ENCODE data around the gene LEMD2.

Gene LEMD2

DNA sequence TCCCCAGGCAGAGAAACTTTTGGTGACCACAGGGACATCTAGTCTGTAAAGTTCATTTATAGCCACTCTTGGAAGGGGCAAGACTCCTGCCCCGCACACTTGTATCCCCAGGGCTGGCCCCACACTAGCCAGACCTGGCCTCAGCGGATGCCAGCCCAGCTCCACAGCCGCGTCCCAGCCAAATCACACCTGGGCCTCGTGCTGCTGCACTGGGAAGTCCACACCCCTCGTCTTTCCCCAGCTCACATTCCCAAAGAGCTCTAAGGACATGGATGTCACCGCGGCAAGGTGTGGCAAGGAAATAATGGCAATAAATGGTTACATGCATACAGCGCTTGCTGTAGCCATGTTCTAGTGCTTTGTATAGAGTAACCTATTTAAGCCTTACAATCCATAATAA is 50.8 kb downstream of the LEMD2 start:
- no peaks in the 10 kb centered on the region for H3K36me3 Mint-ChIP-seq
- H3K4me1 Mint-ChIP-seq (ENCODE audit: low read depth): no peaks in the 10 kb centered on the region
- H3K27me3 Mint-ChIP-seq: peaks cover 2% of the 10 kb centered on the region
- no peaks in the 10 kb centered on the region for H3K9me3 Mint-ChIP-seq (ENCODE audit: low read depth)
- no peak overlapping the region for H3K27ac Mint-ChIP-seq
- no peak overlapping the region for H3K4me3 Mint-ChIP-seq

DNA sequence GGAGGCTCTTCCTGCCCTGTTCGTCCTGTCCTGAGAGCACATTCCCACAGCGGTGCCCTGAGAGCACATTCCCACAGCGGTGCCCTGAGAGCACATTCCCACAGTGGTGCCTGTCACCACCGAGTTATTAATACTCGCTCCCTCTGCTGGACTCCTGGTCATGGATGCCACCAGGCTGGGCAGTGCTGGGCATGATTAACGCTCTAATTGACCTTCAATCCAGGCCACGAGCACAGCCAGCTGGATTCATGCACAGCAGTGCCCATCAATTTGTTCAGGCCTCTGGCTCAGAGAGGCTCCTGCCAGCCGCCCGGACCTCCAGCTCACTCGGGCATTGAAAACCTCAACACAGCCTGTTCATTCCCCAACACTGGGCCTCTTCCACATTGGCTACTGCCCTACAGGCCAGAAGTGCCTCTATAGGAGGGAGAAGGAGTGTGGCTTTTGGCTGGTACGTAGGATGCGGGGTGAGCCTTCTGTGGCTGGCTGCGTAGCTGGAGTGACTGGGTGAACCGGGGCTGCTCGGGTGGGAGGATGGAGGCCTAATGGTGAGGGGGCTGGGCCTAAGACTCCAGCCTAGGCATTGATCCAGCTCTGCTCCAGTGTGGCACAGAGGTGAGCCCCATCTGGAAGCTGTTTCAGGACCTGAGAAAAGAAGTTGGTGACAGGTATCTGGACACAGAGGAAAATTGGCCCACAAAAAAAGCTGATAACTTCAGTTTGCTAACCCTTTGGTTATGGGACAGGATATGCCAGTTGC is 51.5 kb downstream of the LEMD2 start:
- Mint-ChIP-seq H3K36me3 (no peaks in the 10 kb centered on the region), H3K4me1 (ENCODE audit: low read depth) (no peaks in the 10 kb centered on the region), H3K9me3 (ENCODE audit: low read depth) (no peaks in the 10 kb centered on the region)

DNA sequence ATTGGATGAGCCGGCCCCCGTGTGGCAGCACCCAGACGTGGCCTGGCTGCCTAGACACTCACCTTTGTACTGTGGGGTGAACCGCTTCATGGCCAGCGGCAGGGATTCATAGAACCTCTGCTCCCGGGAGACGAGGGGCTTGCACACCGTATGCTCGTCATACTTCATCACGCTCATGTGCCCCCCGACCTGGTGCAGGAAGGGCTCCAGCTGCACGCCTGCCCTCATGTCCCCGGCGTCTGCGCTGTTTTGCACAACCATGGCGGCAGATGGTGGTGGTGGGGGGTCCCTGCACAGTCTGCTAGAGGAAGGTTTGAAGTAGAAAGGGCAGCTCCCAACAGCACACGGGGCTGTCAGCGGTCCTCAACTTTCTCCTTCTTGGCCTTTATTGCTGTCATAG is 53.7 kb downstream of the LEMD2 start:
- Mint-ChIP-seq H3K4me3 (no peak overlapping the region), H3K36me3 (no peaks in the 10 kb centered on the region), H3K27me3 (no peaks in the 10 kb centered on the region), H3K27ac (no peak overlapping the region), H3K9me3 (ENCODE audit: low read depth) (no peaks in the 10 kb centered on the region), H3K4me1 (ENCODE audit: low read depth) (no peaks in the 10 kb centered on the region)

More for the DNA sequence above, 51.5 kb downstream of the LEMD2 start:
- no peak overlapping the region for H3K27ac Mint-ChIP-seq
- H3K4me3 Mint-ChIP-seq: no peak overlapping the region
- H3K27me3 Mint-ChIP-seq: no peaks in the 10 kb centered on the region

DNA sequence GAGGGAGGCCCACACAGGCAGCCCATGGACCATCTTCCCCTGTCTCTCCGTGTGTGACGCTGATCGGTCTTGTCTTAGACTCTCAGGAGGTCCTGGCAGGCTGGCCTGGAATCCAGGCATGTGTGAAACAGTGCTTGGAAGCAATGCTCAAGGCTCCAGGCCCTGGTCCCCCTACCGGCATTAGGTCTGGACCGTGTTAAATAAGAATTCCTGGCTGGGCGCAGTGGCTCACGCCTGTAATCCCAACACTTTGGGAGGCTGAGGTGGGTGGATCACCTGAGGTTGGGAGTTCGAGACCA is 55.3 kb downstream of the LEMD2 start:
- H3K4me3 Mint-ChIP-seq: no peak overlapping the region
- no peak overlapping the region for H3K27ac Mint-ChIP-seq
- H3K36me3 Mint-ChIP-seq: no peaks in the 10 kb centered on the region
- no peaks in the 10 kb centered on the region for H3K4me1 Mint-ChIP-seq (ENCODE audit: low read depth)
- H3K27me3 Mint-ChIP-seq: no peaks in the 10 kb centered on the region
- H3K9me3 Mint-ChIP-seq (ENCODE audit: low read depth): no peaks in the 10 kb centered on the region

DNA sequence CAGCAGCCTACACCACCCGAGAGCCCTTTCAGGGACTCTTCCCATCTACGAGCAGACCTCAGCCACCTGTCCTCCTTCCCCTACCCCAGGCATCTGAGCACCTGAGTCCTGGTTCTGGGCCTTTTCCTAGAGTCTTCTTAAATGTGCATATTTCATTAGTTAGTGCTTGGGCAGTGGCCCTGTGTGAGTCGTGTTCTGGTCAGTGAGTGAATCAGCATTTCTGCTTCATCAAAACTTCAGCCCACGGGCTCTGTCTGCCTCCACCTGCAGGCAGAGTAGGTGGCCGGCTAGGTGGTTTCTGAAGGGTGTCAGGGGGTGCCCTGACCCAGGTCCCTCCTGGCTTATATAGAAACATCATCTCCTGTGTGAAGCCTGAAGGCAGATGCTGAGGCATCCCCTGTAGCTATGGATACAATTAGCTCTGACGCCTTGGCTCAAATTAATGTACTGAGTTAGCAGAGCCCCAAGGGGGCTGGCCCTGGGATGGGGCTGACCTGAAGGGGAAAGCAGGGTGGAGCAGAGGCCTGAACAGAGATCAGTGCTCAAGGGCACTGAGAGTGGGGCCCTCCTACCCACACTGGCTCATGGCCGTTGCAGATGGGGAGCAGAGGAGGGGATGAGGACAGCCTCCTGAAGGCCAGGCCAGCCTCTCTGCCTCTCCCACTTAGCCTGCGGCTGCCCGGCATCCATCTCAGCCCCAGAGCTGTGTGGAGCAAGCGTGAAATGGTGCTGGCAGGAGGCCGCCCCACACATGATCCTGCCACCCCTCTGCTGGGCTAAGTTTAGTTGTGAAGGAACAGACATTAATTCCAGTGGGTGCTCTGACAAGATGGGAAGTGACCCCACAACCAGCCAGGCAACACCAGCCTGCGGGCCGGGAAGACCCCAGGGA is 55.9 kb downstream of the LEMD2 start:
- H3K27me3 Mint-ChIP-seq: no peaks in the 10 kb centered on the region
- no peaks in the 10 kb centered on the region for H3K36me3 Mint-ChIP-seq
- H3K9me3 Mint-ChIP-seq (ENCODE audit: low read depth): no peaks in the 10 kb centered on the region
- H3K4me3 Mint-ChIP-seq: no peak overlapping the region
- H3K27ac Mint-ChIP-seq: no peak overlapping the region
- H3K4me1 Mint-ChIP-seq (ENCODE audit: low read depth): no peaks in the 10 kb centered on the region

DNA sequence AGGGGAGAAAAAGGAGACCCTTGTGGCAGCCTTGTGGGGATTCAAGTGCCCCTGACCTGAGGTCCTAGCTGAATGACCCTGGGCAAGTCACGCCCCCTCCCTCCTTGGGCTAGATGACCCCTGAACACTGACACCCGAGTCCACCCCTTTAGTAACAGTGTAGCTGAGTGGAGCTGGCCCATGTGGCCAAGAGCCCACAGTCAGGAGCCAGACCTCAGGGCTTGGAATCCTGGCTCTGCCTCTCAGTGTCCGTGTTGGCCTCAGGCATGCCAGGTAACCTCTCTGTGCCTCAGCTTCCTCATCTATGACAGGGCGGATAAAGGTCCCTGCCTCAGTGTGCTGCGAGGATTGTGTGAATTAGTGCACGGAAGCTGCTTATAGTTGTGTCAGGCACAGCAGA is 56.5 kb downstream of the LEMD2 start:
- Mint-ChIP-seq H3K27ac (no peak overlapping the region), H3K36me3 (no peaks in the 10 kb centered on the region), H3K4me3 (no peak overlapping the region), H3K9me3 (ENCODE audit: low read depth) (no peaks in the 10 kb centered on the region), H3K4me1 (ENCODE audit: low read depth) (no peaks in the 10 kb centered on the region), H3K27me3 (no peaks in the 10 kb centered on the region)

DNA sequence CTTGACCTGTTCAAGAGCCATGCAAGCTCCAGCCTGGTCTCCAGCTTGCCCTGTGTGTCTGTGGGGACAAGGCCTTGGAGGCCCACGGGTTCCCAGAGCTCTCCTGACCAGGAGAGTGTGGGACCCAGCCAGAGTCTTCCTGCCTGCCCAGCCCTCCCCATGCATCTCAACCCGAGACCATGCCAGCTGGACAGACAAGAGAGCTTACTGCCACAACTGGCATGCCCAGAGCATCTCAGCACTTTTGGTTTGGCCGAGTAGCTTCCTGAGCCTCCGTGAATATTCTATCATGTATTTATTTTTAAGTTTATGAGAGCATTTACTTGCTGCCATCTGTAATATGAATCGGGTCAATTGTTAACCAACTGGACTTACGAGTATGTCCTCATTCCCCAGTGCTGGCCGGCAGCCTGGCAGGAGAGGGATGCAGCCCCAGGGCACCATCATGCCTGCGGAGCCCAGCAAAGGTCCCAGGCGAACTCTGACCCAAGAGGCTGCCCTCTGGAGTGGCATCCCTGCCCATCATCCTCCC is 57.1 kb downstream of the LEMD2 start:
- H3K9me3 Mint-ChIP-seq (ENCODE audit: low read depth): no peaks in the 10 kb centered on the region
- no peak overlapping the region for H3K27ac Mint-ChIP-seq
- no peaks in the 10 kb centered on the region for H3K27me3 Mint-ChIP-seq
- no peaks in the 10 kb centered on the region for H3K36me3 Mint-ChIP-seq
- H3K4me1 Mint-ChIP-seq (ENCODE audit: low read depth): no peaks in the 10 kb centered on the region
- H3K4me3 Mint-ChIP-seq: no peak overlapping the region

DNA sequence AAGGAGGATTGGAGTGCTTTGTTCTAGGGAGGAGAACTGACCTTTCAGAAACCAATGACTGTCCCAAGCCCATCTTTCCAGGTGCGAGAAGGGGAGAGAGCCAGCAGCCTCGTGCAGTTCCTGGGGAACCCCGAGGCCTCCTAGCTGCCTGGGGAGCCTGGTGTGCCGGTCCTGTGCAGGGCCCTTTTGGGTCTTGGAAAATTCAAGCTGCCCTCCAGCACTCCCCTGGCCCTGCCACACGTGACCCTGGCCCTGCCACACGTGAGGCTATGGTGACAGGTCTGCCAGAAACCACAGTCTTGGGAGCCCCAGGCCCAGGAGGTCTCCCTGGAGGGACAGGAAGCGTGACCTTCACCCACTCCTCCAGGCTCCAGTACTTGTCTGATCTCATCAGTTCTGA is 57.9 kb downstream of the LEMD2 start:
- H3K27me3 Mint-ChIP-seq: no peaks in the 10 kb centered on the region
- no peak overlapping the region for H3K27ac Mint-ChIP-seq
- no peak overlapping the region for H3K4me3 Mint-ChIP-seq
- H3K4me1 Mint-ChIP-seq (ENCODE audit: low read depth): no peaks in the 10 kb centered on the region
- H3K9me3 Mint-ChIP-seq (ENCODE audit: low read depth): no peaks in the 10 kb centered on the region
- no peaks in the 10 kb centered on the region for H3K36me3 Mint-ChIP-seq

DNA sequence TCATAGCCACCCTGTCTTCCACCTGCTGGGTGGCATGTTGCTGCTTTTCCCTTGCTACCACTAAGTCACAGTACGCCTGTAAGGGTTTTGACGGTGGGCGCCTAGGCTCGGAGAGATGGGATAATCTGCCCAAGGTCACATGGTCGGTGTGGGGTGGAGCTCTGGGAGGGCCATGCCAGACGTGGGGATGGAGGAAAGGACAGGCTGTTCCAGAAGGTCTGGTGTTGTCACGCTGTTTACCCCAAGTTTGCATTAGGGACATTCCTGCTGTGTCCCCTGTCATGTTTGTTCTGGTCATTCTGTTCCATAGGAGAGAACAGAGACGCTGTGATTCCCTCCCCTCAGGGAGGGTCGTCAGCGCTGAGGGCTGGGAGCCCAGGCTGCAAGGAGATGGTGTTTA is 58.3 kb downstream of the LEMD2 start:
- Mint-ChIP-seq H3K27me3 (no peaks in the 10 kb centered on the region), H3K36me3 (no peaks in the 10 kb centered on the region), H3K9me3 (ENCODE audit: low read depth) (no peaks in the 10 kb centered on the region), H3K4me3 (no peak overlapping the region), H3K27ac (no peak overlapping the region), H3K4me1 (ENCODE audit: low read depth) (no peaks in the 10 kb centered on the region)

DNA sequence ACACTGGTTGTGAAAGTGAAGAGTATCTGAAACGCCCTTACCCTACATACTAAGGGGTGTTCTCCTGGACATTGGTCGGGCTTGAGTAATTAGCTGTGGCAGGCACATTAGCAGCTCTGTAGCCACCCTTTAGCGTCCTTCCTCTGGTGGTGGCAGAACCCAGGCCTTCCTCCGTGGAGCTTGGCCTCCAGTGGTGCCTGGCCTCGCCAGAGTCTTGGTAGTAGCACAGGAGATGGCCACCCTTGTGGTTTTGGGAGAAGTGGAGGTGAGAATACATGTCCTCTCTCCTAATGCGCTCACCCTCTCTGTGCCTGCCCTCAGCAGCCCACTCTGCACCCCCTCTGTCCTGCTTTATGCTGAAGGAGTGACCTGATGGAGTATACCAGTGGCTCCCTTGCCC is 59.9 kb downstream of the LEMD2 start:
- Mint-ChIP-seq H3K9me3 (ENCODE audit: low read depth) (no peaks in the 10 kb centered on the region), H3K4me1 (ENCODE audit: low read depth) (peaks cover 11% of the 10 kb centered on the region), H3K27me3 (no peaks in the 10 kb centered on the region), H3K27ac (no peak overlapping the region), H3K36me3 (no peaks in the 10 kb centered on the region), H3K4me3 (no peak overlapping the region)

DNA sequence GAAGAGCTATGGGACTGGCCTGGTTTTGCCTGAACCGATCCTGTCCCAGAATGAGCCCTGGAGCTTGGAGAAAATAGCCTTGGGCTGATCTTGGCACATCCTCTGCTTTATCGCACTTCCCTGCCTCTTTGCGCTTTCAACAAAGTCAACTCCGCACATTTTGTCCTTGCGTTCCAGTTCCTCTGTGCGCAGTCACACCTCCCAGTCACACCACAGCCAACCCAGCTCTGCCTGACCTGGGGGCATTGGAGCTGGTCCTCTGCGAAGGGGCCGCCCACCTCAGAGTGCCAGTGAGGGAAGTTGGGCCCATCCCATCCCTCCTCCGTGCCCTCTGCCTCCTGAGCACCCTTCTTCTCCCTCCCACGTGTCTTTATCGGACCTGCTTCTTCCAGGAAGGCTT is 60.5 kb downstream of the LEMD2 start:
- Mint-ChIP-seq H3K27ac (no peak overlapping the region), H3K36me3 (no peaks in the 10 kb centered on the region), H3K4me1 (ENCODE audit: low read depth) (peaks cover 17% of the 10 kb centered on the region), H3K27me3 (no peaks in the 10 kb centered on the region), H3K9me3 (ENCODE audit: low read depth) (no peaks in the 10 kb centered on the region), H3K4me3 (no peak overlapping the region)

DNA sequence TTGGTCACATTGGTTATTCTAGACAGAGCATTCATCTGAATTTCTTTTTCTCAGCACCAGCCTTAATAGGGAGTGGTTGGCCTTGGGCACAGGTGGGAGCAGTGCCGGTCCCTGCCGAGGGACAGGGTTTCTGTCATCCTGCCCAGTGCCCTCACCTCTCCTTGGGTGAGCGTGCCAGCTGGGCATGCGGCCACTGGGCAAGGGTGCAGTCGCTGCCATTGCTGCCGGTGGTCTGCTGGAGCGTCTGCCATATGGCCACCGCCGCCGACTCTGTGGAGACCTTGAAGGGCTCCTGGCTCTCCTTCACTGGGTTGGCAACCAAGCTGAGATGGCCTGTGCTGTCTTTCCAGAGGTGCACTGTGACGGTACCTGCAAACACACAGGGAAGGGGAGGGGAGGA is 61.0 kb downstream of the LEMD2 start:
- H3K36me3 Mint-ChIP-seq: no peaks in the 10 kb centered on the region
- H3K4me1 Mint-ChIP-seq (ENCODE audit: low read depth): peaks cover 21% of the 10 kb centered on the region
- H3K9me3 Mint-ChIP-seq (ENCODE audit: low read depth): no peaks in the 10 kb centered on the region
- no peak overlapping the region for H3K4me3 Mint-ChIP-seq
- no peaks in the 10 kb centered on the region for H3K27me3 Mint-ChIP-seq
- H3K27ac Mint-ChIP-seq: no peak overlapping the region

DNA sequence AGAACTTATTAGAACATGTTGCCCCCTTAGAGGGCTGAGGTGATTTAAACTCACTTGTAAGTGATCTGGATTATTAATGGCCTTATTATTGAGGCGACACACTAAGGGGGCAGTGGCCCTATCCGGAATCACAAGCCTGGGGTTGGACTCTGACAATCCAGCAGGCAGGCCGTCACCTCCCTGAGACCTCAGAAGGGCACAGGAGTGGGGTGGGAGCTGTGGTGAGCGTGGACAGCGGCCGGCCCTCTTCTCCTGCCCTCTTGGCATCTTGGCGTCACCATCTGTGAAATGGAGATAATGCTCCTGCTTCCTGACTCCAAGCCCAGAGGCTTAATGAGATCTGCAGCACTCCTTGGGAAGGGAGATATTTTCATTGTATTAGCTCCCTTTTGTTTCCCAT is 61.8 kb downstream of the LEMD2 start:
- Mint-ChIP-seq H3K4me3 (no peak overlapping the region), H3K27ac (no peak overlapping the region), H3K27me3 (no peaks in the 10 kb centered on the region), H3K4me1 (ENCODE audit: low read depth) (peaks cover 21% of the 10 kb centered on the region), H3K36me3 (no peaks in the 10 kb centered on the region), H3K9me3 (ENCODE audit: low read depth) (no peaks in the 10 kb centered on the region)

DNA sequence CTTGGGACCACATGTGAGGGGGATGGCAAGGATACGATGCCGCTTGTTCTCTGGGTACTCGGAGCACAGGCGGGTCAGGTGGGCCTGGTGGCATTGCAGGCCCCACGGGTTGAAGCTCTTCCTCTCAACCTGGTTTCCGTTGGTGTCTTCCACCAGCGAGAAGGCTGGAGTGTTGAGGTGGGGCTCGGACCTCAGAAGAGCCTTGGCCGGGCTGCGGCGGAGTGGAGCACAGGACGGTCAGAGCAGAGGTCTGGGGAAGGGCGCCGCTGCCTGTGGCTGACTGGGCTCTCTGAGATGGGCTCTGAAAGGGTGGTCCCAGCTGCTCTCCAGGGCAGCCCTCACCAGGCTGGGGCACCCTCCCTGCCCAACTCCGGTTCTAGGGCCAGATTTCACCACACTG is 62.2 kb downstream of the LEMD2 start:
- H3K36me3 Mint-ChIP-seq: no peaks in the 10 kb centered on the region
- H3K9me3 Mint-ChIP-seq (ENCODE audit: low read depth): no peaks in the 10 kb centered on the region
- no peak overlapping the region for H3K4me3 Mint-ChIP-seq
- H3K4me1 Mint-ChIP-seq (ENCODE audit: low read depth): peaks cover 21% of the 10 kb centered on the region
- H3K27me3 Mint-ChIP-seq: no peaks in the 10 kb centered on the region
- H3K27ac Mint-ChIP-seq: no peak overlapping the region

DNA sequence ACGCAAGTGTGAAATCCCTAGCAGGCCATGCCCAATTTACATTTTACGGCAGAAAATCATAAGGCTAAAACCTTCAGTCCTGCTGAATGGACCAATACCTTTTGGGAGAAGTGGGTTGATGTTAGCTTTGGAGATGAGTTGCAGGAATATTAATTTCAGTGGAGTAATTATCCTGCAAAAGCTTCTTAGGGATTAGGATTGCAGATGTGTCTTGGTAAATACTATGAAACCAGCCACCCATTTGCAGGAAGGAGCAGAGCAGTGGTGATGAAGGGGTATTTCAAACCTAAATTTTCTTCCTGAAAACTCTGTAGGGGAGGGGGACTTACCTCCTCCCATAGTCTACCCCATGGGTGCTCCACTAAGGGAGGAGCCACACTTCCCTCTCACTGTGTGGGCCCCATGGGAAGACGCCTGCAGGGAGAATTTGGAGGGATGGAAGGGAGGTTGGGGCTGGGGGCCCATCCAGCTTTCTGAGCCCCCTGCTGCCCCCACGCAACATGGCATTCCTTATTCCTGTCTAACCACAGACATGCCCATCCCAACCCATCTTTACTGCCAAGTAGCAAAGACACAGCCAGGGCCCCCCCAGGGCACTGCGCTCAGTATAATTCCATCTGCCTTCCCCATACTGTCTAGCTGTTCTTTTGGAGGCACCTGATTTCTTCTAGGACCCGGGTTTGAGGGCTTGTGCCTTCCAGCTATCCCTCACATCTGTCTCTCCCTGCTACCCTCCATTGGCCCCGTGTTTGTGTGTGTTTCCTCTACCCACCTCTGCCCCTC is 62.8 kb downstream of the LEMD2 start:
- H3K9me3 Mint-ChIP-seq (ENCODE audit: low read depth): no peaks in the 10 kb centered on the region
- H3K36me3 Mint-ChIP-seq: no peaks in the 10 kb centered on the region
- H3K4me1 Mint-ChIP-seq (ENCODE audit: low read depth): peaks cover 21% of the 10 kb centered on the region
- H3K4me3 Mint-ChIP-seq: no peak overlapping the region
- H3K27ac Mint-ChIP-seq: no peak overlapping the region
- H3K27me3 Mint-ChIP-seq: no peaks in the 10 kb centered on the region

Data from activated naive CD8-positive, alpha-beta T cell (primary cell).